ENCODE results near the gene BCL7B.

The BCL7B gene

DNA sequence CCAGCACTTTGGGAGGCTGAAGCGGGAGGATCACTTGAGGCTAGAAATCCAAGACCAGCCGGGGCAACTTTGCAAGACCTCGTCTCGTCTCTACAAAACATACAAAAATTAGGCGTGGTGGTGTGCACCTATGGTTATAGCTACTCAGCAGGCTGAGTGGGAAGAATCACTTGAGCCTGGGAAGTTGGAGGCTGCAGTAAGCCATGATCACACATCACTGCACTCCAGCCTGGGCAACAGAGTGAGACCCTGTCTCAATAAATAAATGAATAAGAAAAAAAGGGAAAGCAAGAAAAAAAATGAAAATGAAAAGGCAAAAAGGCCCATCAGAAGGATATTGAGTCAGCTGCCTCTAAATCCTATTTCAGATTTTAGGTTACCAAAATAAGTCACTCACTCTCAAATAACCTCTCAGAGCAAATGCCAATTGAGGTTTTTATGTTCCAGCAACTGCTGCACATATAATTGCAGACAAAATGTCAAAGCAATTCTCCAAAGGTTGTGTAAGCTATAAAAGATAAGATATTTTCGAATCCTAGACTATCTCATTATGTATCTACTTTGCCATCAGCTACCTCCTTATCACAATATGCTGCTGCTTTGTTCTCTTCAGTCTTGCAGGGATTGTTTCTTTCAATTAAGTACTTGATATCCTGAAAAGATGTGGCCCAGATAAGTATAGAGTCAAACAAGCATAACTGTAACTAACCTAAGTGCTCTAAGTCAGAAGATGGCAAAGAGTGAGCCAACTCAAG lies 40.1 kb downstream of the BCL7B start:
- in situ Hi-C loops (cut with HindIII; ENCODE audit: low sequenced_read_pairs), result loop anchor here (5.0 kb wide), 1 partner anchor 45 kb away; no protein-coding TSS in a partner anchor
- no peak for TF ChIP-seq CTCF (IDR thresholded peaks at IDR 0.05; ENCODE audit: low read depth, low read length, missing control alignments)
- DNase-seq (ENCODE audit: low read depth), result no peak
- no peak overlapping the region for H3K4me3 ChIP-seq (ENCODE audit: low read depth, low read length)

DNA sequence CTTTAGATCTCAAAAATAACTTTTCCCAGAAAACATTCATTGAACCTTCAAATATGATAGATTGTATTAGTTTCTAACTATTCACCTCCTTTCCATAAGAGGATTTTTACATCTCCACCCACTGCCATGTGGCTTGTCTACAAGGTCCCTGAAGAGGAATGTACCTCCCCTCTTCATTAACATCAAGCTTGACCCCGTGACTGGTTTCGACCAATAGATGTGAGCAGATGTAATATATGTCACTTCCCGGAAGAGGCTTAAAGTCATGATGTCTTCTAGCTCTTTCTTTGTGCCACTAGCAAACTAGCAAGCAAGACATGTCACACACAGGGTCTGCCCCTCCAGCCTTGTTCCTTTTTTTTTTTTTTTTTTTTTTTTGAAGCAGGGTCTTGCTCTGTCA lies 42.3 kb downstream of the BCL7B start:
- in situ Hi-C loops (cut with HindIII; ENCODE audit: low sequenced_read_pairs), result loop anchor here (5.0 kb wide), 1 partner anchor 43 kb away; no protein-coding TSS in a partner anchor
- no peak for TF ChIP-seq CTCF (IDR thresholded peaks at IDR 0.05; ENCODE audit: low read depth, low read length, missing control alignments)
- H3K4me3 ChIP-seq (ENCODE audit: low read depth, low read length), result no peak overlapping the region
- no peak for DNase-seq (ENCODE audit: low read depth)

DNA sequence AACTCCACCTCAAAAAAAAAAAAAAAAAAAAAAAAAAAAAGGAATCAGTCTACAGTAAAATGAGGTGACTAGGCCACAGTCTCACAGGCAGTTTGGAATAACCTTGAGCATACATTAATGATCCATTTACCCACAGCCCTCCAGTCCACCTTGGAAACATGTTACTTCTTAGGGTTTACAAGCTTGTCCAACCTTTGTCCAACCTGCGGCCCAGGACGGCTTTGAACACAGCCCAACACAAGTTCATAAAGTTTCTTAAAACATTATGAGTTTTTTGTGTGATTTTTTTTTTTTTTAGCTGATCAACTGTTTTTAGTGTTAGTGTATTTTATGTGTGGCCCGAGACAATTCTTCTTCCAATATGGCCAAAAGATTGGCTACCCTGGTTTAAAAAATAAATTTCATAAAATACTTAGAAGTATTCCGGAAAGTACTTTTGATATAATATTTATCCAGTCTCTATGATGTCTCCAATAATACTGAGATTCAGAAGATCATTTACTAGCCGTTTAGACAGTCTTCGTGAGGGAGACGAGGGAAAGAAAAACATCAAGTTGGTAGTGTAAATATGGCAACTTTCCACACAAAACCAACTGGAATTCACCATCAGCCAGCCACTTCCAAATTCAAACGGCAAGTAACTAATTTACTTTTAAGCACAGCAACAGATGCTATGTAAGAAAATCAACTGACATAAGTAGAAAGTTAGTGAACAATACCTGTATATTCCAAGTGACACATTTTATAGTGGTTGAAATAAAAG lies 45.3 kb downstream of the BCL7B start:
- peak; percentile 53 for DNase-seq (ENCODE audit: low read depth)

DNA sequence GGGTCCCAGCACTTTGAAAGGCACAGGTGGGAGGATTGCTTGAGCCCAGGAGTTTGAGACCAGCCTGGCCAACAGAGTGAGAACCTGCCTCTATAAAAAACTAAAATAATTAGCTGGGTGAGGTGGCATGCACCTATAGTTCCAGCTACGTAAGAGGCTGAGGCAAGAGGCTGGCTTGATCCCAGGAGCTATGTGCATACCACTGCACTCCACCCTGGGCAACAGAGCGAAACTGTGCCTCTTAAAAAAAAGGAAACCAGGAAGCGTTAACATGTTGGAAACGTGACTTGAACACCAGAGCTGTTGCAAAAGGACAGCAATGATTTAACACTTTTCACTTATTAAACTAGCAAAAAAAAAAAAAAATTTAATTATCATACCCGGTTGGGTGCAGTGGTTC lies 48.0 kb downstream of the BCL7B start:
- TF ChIP-seq CTCF (IDR thresholded peaks at IDR 0.05; ENCODE audit: low read depth, low read length, missing control alignments), result no peak
- no peak overlapping the region for H3K4me3 ChIP-seq (ENCODE audit: low read depth, low read length)
- DNase-seq (ENCODE audit: low read depth), result no peak
- in situ Hi-C loops (cut with HindIII; ENCODE audit: low sequenced_read_pairs), result no loop called here

More for the DNA sequence above, 45.3 kb downstream of the BCL7B start:
- TF ChIP-seq CTCF (IDR thresholded peaks at IDR 0.05; ENCODE audit: low read depth, low read length, missing control alignments), result no peak
- in situ Hi-C loops (cut with HindIII; ENCODE audit: low sequenced_read_pairs), result no loop called here
- H3K4me3 ChIP-seq (ENCODE audit: low read depth, low read length), result no peak overlapping the region

GRCh38 chr7:73507556-73507955 lies 49.9 kb downstream of the BCL7B start:
- DNase-seq (ENCODE audit: low read depth), result no peak
- no peak overlapping the region for H3K4me3 ChIP-seq (ENCODE audit: low read depth, low read length)
- TF ChIP-seq CTCF (IDR thresholded peaks at IDR 0.05; ENCODE audit: low read depth, low read length, missing control alignments), result no peak
- in situ Hi-C loops (cut with HindIII; ENCODE audit: low sequenced_read_pairs), result no loop called here

DNA sequence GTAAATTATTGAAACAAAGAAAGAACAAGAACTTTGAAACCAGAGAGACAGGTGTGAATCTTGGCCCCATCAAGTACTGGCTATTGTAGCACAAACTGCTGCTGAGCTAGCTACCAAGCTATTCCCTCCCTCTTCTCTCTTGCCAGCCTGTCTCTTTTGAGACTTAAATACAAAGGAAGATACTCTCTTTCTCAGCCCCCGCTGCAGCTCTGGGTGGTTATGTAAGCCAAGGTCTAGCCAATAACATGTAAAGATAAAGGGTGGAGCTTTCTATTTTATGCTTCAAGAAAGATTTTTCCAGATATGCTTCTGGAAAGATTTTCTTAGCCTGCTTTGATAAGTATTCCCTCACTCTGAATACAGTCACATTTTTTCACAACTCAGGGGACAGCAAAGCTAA lies 52.6 kb downstream of the BCL7B start:
- H3K4me3 ChIP-seq (ENCODE audit: low read depth, low read length), result no peak overlapping the region
- TF ChIP-seq CTCF (IDR thresholded peaks at IDR 0.05; ENCODE audit: low read depth, low read length, missing control alignments), result no peak
- DNase-seq (ENCODE audit: low read depth), result no peak
- in situ Hi-C loops (cut with HindIII; ENCODE audit: low sequenced_read_pairs), result no loop called here

All from astrocyte of the cerebellum (primary cell).